HG03378 (cell line): ENCODE results near the gene CCNF.
"Not testable (repeated sequence)": the region's sequence is repeated elsewhere in the genome, so short reads cannot be mapped to it uniquely, and the experiment has no call there.

Experiments
- ATAC-seq: cut with Tn5 transposase; IDR thresholded peaks from one replicate; pipeline ENCODE4 v1.9.1; 2021; ENCODE audit warnings: mild to moderate bottlenecking, moderate library complexity; ENCODE audit not compliant: unreplicated experiment

The CCNF gene

DNA sequence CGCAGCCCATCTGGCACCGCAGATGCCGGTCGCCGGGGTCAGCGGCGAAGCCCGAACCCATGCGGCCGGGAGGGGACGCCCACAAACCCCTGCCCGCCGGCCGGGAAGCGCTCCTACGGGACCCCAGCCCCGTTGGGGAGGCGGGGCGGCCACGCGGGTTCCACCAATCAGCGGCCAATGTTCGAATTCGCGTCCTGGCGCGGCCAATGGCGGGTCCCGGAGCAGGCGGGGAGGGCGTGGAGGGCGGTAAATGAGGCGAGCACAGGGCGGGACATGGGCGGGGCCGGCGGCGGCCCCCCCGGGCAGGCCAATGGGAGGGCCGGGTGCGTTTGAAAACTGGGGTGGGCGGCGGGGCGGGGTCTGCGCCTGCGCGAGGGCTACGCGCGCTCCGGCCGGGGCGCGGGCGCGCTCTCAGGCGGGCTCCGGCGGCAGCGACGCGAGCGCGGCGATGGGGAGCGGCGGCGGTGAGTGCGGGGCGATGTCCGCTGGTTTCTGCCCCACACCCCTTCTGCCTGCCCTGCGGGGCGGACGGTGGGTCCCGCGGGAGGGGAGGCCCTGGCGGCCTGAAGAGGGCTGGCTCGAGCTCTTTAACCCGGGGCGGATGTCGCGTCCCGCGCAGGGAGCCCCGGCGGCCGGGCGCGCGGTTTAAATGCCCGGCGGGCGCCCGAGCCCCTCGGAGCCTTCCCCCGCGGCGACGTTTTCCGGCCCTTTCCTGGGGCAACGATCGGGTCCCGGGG is at the start of gene CCNF:
Gene CCNF, plus strand, starts transcription at position 414 of the 737 bp plus-strand sequence. Its CDS starts 35 bp downstream, at position 449.
- ATAC-seq: peak; percentile 75

DNA sequence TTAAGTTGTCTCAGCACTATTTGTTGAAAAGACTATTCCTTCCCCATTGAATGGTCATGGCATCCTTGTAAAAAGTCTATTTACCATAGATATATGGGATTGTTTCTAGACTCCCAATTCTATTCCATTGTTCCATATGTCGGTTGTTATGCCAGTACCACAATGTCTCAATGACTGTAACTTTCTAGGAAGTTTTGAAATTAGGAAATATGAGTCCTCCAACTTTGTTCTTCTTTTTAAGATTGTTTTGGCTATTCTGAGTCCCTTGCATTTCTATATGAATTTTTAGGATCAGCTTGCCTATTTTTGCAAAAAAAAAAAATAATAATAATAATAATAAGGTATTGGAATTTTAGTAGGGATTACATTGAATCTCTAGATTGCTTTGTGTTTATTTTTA is 45.7 kb upstream of the CCNF start:
- no peak for ATAC-seq

- ATAC-seq: no peak
Measured at GRCh38 chr16:2384426-2384825, 44.8 kb upstream of the CCNF start.

GRCh38 chr16:2385190-2385836 is 43.9 kb upstream of the CCNF start:
- ATAC-seq: no peak

GRCh38 chr16:2385982-2386381 is 43.3 kb upstream of the CCNF start:
- not testable (repeated sequence) for ATAC-seq

GRCh38 chr16:2386990-2387389 is 42.3 kb upstream of the CCNF start:
- no peak for ATAC-seq

- no peak for ATAC-seq
Measured at GRCh38 chr16:2388139-2388874, 40.9 kb upstream of the CCNF start.

GRCh38 chr16:2388875-2389433 is 40.3 kb upstream of the CCNF start:
- ATAC-seq: no peak

DNA sequence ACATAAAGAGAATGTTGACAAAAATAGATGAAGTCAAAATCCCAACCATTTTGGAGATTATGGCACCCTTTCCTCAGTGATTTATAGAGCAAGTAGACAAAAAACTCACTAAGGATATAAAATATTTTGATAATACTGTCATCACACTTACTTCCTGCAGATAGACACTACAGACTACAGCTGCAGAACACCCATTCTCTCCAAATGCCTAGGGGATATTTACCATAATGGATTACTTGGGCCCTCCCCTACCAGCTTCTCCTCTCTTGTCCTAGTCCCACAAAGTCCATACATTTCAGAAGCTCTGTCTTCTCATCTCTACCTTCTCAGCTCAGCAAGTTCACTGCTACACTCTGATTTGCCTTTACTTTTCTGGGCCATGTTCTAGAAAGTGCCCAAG is 37.2 kb upstream of the CCNF start:
- ATAC-seq: no peak

- ATAC-seq: no peak
Measured at GRCh38 chr16:2398520-2398919, 30.7 kb upstream of the CCNF start.

DNA sequence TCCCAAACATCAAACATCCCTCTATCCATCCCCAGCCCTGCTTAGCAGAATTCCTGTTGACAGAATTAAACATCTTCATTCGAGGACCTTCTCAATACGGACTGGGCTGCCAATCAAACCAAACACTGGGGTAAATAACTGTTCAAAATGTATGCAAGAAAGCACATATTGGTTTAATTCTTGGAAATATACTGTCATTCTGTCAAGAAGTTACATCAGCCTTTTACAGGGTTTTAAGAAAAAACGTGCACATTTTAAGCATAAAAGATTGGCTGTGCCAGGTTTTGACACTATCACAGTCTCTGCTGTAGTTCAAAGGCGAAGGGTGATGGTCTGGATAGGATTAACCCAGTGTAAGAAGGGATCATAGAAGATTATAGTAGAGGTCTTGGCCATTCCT is 25.1 kb upstream of the CCNF start:
- no peak for ATAC-seq

GRCh38 chr16:2415085-2415484 is 14.2 kb upstream of the CCNF start:
- no peak for ATAC-seq

DNA sequence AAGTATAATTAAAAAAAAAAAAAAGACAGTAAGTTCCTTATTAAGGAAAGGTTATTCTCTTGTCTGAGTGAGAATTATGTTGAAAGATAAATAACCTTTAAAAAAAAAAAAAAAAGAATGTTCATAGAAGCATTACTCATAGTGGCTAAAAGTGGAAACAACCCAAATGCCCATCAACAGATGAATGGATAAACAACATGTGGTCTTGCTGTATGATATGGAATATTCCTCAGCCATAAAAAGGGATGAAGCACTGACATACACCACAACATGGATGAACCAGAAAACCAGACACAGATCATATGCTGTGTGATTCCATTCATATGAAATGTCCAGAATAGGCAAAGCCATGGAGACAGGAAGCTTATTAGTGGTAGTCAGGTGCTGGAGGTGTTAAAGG is 9.2 kb upstream of the CCNF start:
- no peak for ATAC-seq

GRCh38 chr16:2422123-2422867 is 7.0 kb upstream of the CCNF start:
- ATAC-seq: no peak

GRCh38 chr16:2424061-2425007 is 4.9 kb upstream of the CCNF start:
- no peak for ATAC-seq

DNA sequence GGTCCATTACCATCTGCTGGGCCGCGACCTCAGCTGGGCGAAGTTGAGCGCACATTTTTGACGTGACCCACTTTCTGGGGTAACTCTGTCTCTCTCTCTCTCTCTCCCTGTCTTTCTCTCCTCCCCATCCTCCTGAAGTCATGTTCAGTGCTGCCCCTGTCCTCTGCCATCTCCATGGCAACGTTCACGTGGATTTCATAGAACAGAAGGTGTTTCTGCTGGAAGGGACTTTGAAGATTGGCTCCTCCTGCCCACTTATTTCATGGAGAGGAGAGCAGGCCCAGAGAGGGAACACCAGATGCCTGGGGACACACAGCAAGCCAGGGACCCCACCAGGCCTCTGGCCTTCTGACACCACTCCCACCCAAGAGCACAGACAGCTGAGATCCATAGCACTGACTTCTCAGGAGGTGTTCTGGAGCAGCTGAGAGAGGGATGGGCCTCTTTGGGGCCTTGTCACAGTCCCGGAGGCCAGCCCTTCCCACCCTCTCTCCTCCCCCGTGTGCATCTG is 4.2 kb upstream of the CCNF start:
- ATAC-seq: no peak

DNA sequence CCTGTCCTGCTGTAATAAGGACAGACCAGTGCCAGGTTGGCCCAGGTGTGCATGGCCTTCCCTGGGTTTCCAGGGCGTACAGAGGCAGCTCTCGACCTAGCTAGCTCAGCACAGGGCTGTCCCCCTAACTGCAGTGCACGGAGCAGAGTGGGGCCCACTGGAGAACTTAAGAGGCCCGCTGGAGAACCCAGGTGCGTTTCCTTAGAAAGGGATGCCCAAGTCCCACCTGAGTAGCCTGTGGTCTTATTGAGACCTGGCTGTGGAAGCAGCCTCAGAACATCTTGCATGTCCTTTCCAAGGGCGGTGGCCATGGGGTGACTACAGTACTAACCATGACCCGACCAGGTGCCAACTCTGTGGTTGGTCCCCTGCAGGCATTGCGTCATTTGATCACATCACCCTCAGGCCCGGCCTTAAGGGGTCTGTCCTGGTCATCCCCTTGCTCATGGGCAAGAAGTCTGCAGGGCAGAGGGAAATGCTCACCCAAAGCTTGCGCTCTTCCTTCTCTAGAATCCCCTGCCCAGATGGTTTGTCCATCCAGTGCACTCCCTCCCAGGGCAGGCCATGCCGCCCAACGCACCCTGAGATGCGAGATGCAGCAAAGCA is 3.3 kb upstream of the CCNF start:
- ATAC-seq: no peak

DNA sequence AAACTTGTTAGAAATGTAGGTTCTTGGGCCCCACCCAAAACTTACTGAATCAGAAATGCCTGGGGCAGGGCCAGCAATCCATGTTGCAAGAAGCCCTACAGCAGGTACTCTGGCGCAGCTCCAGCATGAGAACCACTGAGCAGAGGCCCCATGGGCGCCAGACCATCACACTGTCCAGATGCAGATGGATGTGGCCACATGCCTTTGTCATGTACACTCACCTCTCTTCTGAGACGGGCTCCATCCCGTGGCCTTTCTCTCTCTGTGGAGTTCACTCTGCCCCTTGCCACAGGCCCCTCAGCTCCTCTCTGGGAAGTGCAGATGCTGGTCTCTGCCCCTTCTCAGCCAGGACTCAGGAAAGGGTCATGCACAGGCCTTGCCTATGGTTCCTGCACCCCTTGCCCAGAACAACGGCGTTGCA is 2.3 kb upstream of the CCNF start:
- ATAC-seq: no peak

GRCh38 chr16:2427526-2427925 is 1.7 kb upstream of the CCNF start:
- ATAC-seq: no peak
